COLO829 (cell line): ENCODE data around the gene TXNL1.
"Not testable (repeated sequence)": the region's sequence is repeated elsewhere in the genome, so short reads cannot be mapped to it uniquely, and the experiment has no call there.

Experiments
- DNase-seq: peaks from one replicate; pipeline ENCODE4 v3.0.0; 2012; ENCODE audit warnings: low spot score

The TXNL1 gene

DNA sequence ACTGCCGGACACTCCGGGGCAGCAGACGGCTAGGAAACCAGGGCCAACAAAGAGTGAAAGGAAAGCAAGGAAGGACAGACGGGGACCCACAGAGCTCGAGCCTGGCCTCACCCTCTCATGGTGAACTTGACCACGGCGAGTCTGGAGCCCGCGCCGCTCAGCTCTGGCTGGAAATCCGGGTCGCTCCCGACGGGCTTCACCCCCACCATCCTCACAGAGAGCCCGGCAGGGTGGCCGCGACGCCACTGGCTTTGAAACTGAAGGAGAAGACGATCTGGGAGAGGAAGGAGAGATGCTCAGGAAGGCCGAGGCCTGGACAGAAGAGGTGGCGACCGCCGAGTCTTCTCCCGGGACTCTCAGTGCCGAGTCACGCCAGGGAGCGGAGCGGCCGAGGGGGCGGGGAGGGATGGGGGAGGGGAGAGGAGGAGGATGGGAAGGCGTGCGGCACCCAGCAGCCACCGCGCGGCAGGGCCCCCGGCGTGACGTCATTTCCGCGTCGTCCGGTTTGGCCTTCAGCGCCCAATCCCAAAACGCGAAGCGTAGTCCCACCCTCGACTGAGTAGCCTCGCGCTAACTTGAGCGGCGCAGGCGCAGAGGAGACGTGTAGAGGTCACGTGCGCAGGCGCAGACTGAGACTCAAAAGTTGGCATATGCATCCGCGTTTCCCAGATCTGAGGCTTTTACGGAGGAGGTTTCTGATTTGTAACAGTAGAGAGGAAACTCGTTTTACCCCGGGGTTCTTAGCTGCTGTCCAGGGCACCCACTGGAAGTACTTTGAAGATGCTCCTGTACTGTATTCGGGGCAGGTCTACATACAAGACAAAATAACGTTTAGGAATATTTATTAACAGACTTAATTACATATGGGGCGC is at the start of gene TXNL1:
TXNL1 (minus strand) TSS at position 361 of the 872 bp plus-strand sequence; CDS start at position 209, 152 bp downstream.
- peak; percentile 96 for DNase-seq

- DNase-seq = no peak
Observed at GRCh38 chr18:56684277-56684676, 45.9 kb upstream of the TXNL1 start.

DNA sequence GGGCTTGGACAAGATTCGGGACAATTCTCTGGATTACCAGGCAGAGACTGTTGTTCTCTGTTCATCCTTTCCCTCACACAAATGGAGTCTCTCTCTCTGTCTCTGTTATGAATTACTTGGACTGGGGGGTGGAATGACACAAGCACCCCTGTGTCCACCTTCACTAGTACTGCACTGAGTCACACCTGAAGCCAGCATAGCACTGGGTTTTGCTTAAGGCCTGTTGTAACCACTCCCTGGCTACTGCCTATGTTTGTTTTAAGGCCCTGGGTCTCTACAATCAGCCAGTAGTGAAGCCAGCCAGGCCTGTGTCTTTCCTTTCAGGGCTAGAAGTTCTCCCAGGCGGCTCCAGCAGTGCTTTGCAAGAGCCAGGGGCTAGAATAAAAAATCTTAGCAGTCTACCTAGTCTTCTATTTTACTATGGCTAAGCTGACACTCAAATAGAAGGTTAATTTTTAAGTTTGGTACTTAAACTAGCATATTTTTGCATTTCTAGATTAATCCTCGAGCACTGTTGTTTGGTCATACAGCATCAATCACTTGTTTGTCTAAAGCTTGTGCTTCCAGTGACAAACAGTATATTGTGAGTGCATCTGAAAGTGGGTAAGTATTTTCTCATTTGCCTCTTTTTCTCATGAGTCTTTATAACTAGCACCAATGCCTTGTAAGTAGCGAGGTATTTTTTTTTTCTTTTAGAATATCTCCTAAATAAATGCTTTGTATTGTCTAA is 40.6 kb upstream of the TXNL1 start:
- no peak for DNase-seq

- DNase-seq = no peak
Observed at GRCh38 chr18:56676639-56677038, 38.2 kb upstream of the TXNL1 start.

GRCh38 chr18:56672981-56673380 is 34.6 kb upstream of the TXNL1 start:
- DNase-seq = no peak

- no peak for DNase-seq
Observed at GRCh38 chr18:56672391-56672790, 34.0 kb upstream of the TXNL1 start.

DNA sequence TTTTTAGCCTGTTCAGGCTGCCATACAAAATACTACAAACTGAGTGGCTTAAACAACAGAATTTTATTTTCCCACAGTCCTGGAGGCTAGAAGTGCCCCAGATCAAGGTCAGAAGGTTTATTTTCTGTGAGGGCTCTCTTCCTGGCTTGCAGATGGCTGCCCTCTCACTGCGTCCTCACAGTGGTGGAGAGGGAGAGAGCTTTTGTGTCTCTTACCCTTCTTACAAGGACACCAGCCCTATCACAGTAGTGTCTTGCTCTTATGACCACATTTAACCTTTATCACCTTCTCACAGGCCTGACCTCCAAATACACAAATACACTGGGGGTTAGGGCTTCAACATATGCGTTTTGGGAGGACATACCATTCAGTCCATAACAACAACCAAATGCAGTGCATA is 24.5 kb upstream of the TXNL1 start:
- no peak for DNase-seq

- no peak for DNase-seq
Observed at GRCh38 chr18:56662502-56662901, 24.1 kb upstream of the TXNL1 start.

DNA sequence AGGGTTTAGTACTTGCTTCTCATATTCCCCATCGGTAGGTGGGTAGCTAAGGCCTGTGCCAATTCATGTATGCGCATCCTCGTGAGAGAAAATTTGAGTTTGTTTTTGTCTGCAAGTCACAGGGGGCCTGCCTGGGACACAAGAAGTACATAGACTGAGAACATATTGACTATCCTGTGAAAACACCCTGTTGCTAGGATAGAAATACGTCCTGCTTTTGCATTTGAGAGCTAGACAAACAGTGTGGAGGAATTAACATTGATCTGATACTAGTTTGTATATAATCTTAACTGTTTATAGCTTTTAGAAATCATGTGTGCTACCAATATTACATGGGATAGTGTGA is 23.6 kb upstream of the TXNL1 start:
- no peak for DNase-seq

DNA sequence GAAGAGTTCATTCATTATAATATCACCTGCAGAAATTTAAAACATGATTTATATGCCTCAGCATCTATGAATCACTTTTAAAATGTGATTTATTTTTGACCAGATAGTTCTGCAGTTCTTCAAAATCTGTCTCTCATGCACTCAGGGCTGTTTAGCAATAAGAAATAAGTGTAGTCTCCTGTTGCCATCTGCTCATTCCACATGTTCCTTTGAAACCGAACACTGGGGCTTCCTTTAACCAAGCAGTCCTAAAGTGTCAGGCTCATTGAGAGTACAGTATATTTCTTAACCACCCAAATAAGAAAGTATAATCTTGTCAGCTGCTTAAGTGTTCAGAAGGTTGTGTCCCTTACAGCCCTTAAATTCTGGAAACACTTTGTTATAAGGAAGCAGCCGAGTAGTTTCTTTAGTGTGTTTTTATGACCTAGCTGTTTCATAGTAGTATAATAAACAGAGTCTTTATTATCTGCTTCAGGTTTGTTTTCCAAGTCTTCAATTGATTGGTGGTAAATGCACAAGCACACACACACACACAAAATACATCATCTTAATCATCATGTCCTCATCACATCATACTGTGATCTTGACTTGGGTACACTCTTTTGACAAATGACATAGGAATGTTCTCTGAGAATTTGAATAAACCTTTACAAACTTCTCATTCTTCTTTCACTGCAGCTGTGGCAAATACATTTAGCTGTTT is 23.1 kb upstream of the TXNL1 start:
- DNase-seq = no peak

GRCh38 chr18:56660655-56661054 is 22.3 kb upstream of the TXNL1 start:
- DNase-seq = no peak

DNA sequence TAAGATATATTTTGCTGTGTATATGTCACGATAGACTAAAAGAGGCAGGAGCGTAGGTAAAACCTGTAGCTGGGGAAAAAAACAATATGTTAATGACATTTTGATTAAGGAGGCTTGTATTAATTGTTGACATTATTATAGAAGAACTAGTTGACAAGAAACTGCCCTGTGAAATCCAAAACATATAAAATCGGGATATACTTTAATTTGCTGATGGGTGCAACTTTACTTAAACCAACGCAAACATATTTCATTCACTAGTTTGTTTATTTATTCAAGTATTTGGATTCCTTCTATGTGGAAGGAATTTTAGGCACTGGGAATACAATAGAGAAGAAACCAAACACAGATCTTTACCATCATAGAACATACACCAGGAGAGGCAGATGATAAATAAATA is 20.7 kb upstream of the TXNL1 start:
- no peak for DNase-seq

DNA sequence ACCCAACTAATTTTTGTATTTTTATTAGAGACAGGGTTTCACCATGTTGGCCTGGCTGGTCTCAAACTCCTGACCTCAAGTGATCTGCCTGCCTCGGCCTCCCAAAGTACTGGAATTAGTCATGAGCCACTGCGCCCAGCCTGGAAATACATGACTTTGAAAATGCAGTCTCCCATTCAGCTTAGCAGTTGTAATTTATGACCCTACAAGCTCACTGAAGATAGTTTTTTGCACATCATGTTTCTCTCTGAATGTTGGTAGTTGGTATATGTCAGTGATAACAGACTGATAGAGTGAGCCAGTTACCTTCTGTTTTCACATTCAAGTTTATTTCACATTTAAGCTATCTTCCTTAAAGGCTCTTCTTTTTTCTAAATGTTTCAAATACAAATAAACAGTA is 19.9 kb upstream of the TXNL1 start:
- no peak for DNase-seq

DNA sequence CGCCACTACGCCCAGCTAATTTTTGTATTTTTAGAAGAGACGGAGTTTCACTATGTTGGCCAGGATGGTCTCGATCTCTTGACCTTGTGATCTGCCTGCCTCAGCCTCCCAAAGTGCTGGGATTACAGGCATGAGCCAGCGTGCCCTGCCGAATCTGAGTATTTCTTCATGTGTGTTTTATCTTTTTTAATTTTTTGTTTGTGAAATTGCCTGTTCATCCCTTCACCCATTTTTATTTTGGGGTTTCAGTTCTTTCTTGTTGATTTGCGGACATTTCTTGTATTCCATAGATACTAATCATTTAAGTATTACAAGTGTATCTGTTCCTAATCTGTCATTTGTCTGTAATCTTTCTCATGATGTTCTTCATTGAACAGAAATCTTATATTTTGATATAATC is 15.9 kb upstream of the TXNL1 start:
- not testable (repeated sequence) for DNase-seq

- DNase-seq = no peak
Observed at GRCh38 chr18:56652802-56653201, 14.4 kb upstream of the TXNL1 start.

- no peak for DNase-seq
Observed at GRCh38 chr18:56651771-56652092, 13.3 kb upstream of the TXNL1 start.

DNA sequence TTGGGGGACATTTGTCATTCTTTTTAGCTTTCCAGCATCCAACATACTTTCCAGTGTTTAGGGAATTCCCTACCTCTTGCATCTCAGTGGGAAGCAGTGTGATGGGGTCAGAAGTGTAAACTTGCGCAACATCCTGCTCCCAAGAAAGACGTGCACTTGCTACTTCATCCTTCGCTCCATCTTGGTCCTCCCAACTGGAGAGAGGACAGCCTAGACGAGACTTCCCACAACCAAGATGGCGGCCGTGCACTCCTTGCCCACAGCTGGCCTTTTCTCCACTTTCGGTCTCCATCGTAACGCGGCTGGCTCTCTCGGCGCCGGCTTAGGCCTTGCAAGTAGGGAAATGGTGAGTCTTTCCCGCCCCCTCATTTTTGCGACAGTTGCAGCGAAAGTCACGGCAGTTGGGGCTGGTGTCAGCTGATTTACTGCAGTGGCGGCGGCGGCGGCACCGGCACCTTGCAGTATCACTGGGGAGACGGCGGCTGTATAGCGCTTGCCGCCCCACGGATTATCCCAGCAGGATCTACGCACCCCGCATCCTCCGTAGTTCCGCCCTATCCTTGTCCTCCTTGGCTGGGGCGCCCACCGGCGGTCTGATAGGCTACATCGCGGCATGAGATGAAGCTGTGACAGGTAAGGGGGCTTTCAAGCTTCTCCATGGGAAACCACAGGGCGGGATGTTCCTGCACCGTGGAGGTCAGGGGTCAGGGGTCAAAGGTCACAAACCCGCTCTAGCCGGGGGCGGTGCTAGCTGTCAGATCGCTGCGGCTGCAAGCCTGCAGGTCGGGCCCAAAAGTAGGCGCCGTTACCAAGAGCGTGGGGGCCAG is 12.8 kb upstream of the TXNL1 start, which contains the start of gene WDR7:
WDR7 (plus strand) TSS at position 416 of the 827 bp plus-strand sequence. CDS start 21,157 bp downstream, outside the sequence.
- DNase-seq = peak; percentile 84

GRCh38 chr18:56649996-56650395 is 11.6 kb upstream of the TXNL1 start:
- DNase-seq = no peak

DNA sequence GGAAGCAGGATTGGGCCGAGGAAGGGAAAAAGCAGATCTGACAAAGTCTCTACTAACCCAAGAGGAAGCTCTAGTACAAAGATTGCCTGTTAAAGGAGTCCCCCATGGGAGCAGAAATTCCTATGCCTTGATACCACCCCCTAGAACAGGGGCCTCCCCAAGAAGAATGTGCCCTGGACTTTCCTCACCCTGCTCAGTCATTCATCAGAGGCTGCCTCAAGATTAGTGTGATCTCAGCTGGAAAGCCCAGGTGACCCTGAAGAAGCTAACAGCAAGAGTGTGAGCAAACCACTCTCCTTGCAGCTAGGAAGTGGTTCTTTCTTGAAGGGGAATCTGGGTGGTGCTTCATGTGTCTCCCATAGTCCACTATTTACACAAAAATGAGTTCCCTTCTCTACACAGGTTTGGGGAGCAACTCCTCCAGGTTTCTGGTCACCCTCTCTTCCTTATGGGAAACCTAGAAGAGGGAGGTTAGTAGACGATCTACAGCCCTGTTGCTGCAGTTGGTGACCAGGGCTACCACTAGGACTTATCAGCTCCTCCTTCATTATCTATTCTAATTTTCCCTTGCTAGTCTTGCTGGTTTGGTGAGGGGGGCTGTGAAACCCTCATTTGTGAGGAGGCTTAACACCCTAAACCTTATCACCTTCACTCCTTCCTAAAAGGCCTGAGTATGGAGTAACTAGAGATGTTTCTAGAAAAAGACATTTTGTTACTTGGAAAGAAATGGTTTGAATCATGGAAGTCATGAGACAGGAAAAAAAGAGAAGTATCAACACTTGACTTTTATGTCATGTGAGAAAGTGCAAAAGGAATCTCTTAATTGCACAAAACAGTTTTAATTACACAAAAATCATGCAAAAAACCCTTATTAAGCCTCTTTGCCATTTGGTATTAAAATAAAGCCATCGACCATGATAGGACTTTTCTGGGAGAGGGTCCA is 9.8 kb upstream of the TXNL1 start:
- no peak for DNase-seq

DNA sequence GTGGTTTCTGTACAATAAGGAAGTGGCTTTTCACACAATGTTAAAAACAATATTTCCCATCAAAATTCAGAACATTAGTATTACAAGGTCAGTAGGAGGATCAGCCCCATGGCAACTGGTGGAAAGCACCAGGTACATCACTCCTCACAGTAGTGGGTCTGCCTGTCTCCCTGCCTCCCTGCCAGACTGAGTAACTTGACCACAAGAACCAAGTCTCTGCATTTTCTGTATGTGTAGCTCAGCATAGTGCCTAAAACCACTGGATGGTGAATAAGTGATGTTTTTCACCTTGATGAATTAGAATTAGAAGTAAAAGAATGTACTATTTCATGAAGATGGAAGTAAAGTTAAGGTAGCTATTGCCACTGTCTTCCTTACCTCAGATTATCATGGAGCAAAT is 8.7 kb upstream of the TXNL1 start:
- DNase-seq = no peak
